Head of caudate nucleus (tissue), 42 donors: ENCODE results near the gene EFHC1.
A peak's percentile ranks its signal among the peaks of the same experiment; 100 is the strongest.

Experiments
- DNase-seq, 42 donors: peaks; one replicate each; pipeline versions ENCODE4 v3.0.0 to v3.0.0-alpha.2; 2020 to 2021; ENCODE audit warnings: mixed read lengths in 7 of 42
- intact Hi-C: fragments of 100-400 bp; cut with DNase I; formaldehyde crosslinking; loops from one replicate; pipeline ENCODE4 v1.15.0; 2022

Gene EFHC1

GRCh38 chr6:52511572-52512151, 91.5 kb downstream of the EFHC1 start:
- intact Hi-C loops: loop anchor here (10.0 kb wide), 1 partner anchor 63 kb away; the partner anchor contains the start of gene TRAM2
- DNase-seq: no peak

GRCh38 chr6:52512199-52512598, 92.1 kb downstream of the EFHC1 start:
- intact Hi-C loops: loop anchor here (10.0 kb wide), 1 partner anchor 63 kb away; the partner anchor contains the start of gene TRAM2
- no peak for DNase-seq

- DNase-seq: no peak
- intact Hi-C loops: loop anchor here (10.0 kb wide), 1 partner anchor 61 kb away; the partner anchor contains the start of gene TRAM2
These were observed 93.3 kb downstream of the EFHC1 start for GRCh38 chr6:52513464-52513863.

- intact Hi-C loops: loop anchor here (10.0 kb wide), 1 partner anchor 61 kb away; the partner anchor contains the start of gene TRAM2
- DNase-seq: no peak
These were observed 93.8 kb downstream of the EFHC1 start for GRCh38 chr6:52513896-52514295.

GRCh38 chr6:52514514-52514913, 94.4 kb downstream of the EFHC1 start:
- intact Hi-C loops: loop anchor here (10.0 kb wide), 1 partner anchor 60 kb away; the partner anchor contains the start of gene TRAM2

GRCh38 chr6:52515219-52515960, 95.2 kb downstream of the EFHC1 start:
- DNase-seq: no peak
- intact Hi-C loops: loop anchor here (10.0 kb wide), 1 partner anchor 59 kb away; the partner anchor contains the start of gene TRAM2

More at GRCh38 chr6:52514514-52514913, 94.4 kb downstream of the EFHC1 start:
- no peak for DNase-seq

GRCh38 chr6:52516269-52516668, 96.1 kb downstream of the EFHC1 start:
- intact Hi-C loops: loop anchor here (10.0 kb wide), 1 partner anchor 59 kb away; the partner anchor contains the start of gene TRAM2

GRCh38 chr6:52516943-52517342, 96.8 kb downstream of the EFHC1 start:
- intact Hi-C loops: loop anchor here (10.0 kb wide), 1 partner anchor 58 kb away; the partner anchor contains the start of gene TRAM2
- DNase-seq: no peak

More at GRCh38 chr6:52516269-52516668, 96.1 kb downstream of the EFHC1 start:
- DNase-seq: no peak

GRCh38 chr6:52517502-52518278, 97.5 kb downstream of the EFHC1 start:
- DNase-seq: peak; percentile 55 to 95 (median 77)
- intact Hi-C loops: loop anchor here (10.0 kb wide), 1 partner anchor 57 kb away; the partner anchor contains the start of gene TRAM2

GRCh38 chr6:52518279-52518945, 98.3 kb downstream of the EFHC1 start:
- intact Hi-C loops: loop anchor here (10.0 kb wide), 1 partner anchor 56 kb away; the partner anchor contains the start of gene TRAM2

GRCh38 chr6:52519618-52520017, 99.5 kb downstream of the EFHC1 start:
- intact Hi-C loops: loop anchor here (10.0 kb wide), 1 partner anchor 55 kb away; the partner anchor contains the start of gene TRAM2
- DNase-seq: no peak

More at GRCh38 chr6:52518279-52518945, 98.3 kb downstream of the EFHC1 start:
- no peak for DNase-seq

- intact Hi-C loops: no loop called here
- no peak for DNase-seq
These were observed 102.0 kb downstream of the EFHC1 start for GRCh38 chr6:52522151-52522626.

- DNase-seq: no peak
- intact Hi-C loops: no loop called here
These were observed 102.5 kb downstream of the EFHC1 start for GRCh38 chr6:52522655-52523054.

- intact Hi-C loops: no loop called here
- no peak for DNase-seq
These were observed 103.4 kb downstream of the EFHC1 start for GRCh38 chr6:52523378-52524142.

- no peak for DNase-seq
- intact Hi-C loops: no loop called here
These were observed 104.8 kb downstream of the EFHC1 start for GRCh38 chr6:52524918-52525317.

- DNase-seq: no peak
These were observed 106.5 kb downstream of the EFHC1 start for GRCh38 chr6:52526634-52527033.

GRCh38 chr6:52527436-52527835, 107.3 kb downstream of the EFHC1 start:
- DNase-seq: no peak
- intact Hi-C loops: no loop called here

More at GRCh38 chr6:52526634-52527033, 106.5 kb downstream of the EFHC1 start:
- intact Hi-C loops: no loop called here

- no peak for DNase-seq
- intact Hi-C loops: no loop called here
These were observed 109.2 kb downstream of the EFHC1 start for GRCh38 chr6:52529311-52529710.
